NCI-H2171 (cell line): ENCODE results near the gene BPIFA1.
A peak's percentile ranks its signal among the peaks of the same experiment; 100 is the strongest.

Source experiments
- DNase-seq: peaks from one replicate; lab custom pipeline; 2025; lab: John Stamatoyannopoulos, UW

Gene BPIFA1

DNA sequence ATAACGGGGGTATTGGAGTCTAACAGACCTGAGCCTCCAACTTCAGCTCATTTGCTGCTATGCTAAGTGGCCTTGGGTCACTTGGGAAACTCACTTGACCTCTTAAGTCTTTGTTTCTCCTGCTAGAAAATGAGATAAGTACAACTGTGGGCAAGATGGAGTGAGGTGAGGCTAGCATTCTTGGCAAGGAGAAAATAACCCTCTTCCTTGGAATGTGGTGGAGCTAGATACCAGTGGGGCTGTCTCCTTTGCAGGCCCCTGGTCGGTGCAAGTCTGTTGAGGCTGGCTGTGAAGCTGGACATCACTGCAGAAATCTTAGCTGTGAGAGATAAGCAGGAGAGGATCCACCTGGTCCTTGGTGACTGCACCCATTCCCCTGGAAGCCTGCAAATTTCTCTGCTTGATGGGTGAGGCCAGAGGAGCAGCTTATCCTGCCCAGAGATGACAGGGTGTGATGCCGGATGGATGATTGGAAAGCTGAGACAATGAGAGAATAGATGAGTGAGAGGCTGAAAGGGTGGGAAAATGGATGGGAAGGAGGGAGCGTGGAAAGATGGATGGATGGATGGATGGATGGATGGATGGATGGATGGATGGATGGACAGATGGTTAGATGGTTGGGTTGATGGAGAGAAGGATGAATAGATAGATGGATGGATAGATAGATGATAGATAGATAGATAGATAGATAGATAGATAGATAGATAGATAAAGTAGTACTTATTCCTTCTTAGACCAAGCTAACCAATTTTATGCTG, 4.4 kb downstream of the BPIFA1 start:
- no peak for DNase-seq

DNA sequence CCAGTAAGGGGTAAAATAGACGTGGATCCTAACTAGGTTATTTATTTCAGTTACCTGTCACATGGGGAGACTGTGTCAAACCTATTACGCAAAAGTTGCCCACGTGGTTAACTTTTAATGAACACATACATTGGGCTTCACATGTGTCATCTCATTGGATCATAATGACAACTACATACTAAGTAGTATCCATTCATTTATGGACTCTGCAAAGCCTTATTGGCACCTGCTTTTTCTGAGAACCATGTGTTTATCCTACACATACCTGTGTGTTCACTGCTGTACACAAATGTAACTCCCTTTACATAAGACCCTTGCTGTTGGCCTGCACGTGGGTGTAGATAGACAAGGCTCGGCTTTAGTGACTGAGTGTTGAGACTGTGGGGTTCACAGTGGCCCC, 5.1 kb downstream of the BPIFA1 start:
- no peak for DNase-seq

DNA sequence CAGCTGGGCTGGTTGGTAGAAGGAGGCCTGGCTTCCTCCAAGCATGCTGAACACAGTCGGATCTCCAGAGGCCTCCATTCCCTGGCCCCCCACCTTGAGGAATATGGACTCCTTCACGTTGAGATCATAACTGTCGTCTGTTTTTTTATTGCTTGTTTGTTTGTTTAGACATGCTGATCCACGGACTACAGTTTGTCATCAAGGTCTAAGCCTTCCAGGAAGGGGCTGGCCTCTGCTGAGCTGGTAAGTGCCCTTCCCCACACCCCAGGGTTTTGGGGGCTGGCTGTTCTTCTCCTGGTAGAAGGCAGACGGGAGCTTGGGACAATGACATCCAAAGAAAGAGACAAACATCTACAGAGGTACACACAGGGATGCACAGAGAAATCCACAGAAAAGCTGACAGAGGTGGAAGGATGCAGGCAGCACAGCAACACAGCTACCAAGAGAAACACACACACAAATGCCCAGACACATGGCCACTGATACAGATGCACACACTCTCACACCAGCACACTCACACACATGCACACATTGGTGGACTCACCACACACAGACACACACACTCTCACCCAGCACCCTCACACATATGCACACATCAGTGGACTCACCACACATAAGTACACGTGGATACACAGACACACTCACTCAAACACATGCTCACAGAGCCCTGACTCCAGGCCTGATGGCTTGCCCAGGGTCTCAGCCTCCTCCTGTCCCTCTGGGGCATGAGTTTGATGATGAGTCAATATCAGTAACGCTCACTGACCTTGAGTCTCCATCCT, 6.7 kb downstream of the BPIFA1 start:
- no peak for DNase-seq

DNA sequence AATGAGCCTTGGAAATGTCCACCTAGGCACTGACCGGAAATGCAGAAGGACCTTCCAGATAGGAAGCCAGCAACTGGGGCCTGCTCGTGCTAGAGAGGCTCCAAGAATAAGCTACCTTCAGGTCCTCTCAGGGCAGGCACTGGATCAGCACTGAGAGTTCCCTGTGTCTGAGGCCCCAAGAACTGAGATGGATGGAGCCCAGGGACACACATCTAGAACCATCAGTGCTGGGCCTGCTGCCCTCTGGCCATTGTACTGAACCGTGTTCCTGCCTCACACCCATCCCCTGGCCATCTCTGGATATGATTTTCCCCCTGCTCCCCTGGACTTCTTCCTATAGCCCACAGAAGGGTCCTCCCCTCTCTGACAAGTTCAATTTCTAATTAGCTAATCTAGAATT, 10.3 kb downstream of the BPIFA1 start:
- DNase-seq, result no peak

DNA sequence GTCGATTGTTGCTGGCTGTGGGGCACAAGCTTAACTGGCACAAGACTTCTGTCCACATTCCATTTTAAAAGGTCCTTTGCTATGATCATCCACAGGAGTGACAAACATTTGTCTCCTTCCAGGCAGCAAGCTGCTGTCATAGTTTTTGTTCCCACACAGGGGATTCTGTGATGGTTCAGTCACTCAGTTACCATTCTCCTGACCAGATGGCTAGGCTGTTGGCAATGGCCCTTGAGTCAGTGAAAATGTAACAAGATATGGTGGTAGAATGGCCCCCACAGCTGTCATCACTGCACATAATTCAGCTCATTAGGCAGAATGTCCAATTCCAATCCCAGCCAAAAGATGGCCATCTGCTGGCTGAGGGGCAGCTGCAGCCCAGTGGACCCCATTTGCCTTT, 13.7 kb downstream of the BPIFA1 start:
- peak; percentile 88 for DNase-seq

DNA sequence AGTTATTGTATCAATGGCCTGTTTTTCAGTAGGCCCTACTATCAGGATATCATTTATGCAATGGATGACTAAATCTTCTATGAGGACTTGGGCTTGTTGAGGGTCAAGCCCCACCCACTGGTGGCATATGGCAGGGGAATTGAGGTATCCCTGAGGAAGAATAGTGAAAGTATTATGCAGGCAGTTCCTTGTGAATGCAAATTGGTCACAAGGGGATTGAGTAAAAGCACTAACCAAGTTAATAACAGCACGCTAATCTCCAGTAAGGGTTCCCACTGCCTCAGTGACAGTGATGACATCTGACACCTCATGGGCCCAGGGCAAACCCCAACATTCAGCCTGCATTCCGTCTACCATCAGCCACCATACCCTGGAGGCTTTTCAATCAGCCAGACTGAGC, 14.9 kb downstream of the BPIFA1 start:
- peak; percentile 99 for DNase-seq

DNA sequence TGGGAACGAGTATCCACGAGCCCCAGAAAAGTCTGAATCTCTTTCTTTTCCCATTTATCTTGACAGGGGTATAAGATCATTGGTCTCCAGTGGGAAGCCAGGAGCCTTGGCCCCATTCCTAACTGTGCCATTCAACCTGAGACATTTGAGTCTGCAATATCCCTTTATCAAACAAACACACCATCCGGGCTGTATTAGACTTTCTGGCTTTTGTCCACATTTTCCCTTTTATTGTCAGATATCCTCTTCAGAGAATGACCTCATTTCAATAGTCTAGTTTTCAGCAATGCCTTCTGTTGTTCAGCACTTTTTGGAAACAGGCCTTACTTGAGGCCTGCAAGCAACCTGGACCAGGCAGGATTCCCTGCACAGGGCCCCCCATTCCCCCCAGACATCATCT, 15.7 kb downstream of the BPIFA1 start:
- DNase-seq, result peak; percentile 10

DNA sequence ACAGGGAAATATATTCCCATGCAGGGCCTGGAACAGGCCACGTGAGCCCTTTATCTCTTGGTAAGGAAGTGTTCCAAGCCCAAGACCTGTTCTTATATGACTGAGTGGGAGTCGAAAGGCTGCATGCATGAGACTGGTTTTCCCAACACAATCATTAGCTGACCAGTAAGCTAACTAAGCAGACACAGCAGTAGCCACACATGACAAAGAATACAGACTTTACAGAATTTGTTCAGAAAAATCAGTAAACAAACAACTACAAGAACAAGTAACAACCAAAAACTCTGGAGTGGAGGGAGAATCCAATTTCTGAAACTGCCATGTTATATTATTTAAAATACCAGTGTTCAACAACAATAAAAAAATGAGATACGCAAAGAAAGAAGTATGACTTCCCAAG, 16.7 kb downstream of the BPIFA1 start:
- no peak for DNase-seq

DNA sequence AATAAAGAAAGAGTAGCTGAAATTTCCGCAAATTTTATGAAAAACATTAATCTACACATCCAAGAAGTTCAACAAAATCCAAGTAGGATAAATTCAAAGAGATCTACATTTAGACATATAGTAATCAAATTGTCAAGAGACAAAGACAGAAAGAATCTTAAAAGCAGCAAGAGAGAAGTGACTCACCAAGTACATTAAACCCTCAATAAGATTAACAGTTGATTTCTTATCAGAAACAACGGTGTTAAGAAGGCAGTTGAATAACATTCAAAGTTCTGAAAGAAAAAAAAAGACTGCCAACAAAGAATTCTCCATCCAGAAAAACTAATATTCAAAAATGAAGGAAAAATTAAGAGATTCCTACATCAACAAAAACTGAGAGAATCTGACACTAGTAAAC, 19.2 kb downstream of the BPIFA1 start:
- no peak for DNase-seq

DNA sequence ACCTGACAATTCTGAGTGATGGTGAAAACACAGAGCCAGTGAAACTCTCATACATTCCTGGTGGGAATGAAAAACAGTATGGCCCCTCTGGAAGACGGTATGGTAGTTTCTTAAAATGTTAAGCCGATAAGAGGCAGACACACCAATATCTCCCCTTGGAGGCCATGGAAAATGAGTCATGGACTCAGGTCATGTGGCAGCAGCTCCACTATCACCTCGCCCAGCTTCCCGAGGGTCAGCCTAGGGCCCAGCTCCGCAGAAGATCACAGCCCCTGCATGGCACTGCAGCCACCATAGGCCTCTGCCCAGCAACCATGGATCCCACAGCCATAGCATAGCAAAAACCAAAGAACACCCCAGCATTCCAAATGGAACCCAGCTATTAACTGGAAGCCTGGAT, 21.4 kb downstream of the BPIFA1 start:
- DNase-seq, result no peak

DNA sequence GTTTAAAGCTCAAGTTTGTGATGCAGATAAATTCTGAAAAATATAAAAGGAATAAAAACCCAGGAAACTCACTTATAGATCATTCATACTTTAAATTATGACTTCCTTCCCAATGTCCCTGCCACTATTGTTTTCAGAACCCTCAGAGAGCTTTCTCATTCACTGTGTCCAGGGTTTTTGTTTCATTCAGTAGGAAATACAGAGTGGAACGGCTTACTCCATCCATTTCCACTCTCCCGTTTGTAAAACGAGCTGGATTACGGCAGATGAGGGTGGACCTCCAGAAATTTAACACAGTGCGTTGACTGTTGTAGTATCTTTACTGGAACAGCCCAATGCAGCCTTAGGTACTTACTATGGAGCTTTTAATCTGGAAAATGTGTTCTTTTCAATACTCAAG, 23.6 kb downstream of the BPIFA1 start:
- no peak for DNase-seq

DNA sequence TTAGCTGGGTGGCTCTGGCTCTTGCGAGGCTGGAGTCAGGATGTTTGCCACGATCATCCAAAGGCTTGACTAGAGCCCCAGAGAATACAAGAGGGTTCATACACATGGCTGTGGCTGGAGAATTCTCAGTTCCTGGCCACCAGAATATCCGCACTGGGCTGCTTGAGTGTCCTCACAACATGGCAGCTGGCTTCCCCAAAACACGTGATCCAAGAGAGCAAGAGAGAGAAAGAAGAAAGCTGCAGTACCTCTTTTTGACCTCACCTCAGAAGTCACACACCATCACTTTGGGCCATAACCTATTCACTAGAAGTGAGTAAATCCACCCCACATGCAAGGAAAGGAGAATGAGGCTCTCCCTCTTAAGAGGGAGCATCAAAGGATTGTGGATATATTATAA, 25.7 kb downstream of the BPIFA1 start:
- DNase-seq, result peak; percentile 16

DNA sequence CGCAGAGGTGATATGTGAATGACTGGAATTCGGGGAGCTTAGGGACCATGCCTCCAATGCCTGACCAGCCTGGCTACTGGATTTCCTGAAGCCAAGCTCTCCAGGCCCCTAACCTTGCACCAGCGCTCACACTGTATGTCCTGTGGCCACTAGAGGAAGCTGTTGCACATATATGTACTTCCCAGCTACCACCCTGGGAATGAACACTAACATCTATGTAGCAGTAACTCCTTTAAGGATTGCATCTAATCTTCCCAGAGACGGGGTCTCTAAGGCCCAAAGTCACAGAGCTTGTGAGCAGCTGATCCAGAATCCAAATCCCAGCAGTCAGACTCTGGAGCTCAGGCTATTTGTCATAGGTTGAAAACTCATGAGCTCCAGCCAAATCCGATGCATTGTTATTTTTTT, 26.9 kb downstream of the BPIFA1 start:
- DNase-seq, result peak; percentile 68

DNA sequence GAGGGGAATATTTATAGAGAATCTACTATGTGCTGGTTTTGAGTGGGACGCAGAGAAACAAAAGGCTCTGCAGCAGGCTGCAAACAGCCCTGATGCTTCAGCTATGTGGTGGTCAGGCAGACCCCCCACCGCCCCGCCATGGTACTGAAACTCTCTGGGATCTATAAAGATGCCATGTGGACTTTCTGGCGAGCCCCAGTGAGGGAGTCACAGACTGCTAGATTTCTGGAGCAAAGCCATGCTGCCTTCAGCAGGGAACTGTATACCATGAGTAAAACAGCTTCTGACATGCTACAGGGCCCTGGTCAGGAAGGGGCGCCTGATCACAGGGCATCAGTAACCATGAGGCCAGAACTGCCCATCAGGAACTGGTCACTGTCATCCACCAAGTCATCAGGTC, 28.0 kb downstream of the BPIFA1 start:
- no peak for DNase-seq

DNA sequence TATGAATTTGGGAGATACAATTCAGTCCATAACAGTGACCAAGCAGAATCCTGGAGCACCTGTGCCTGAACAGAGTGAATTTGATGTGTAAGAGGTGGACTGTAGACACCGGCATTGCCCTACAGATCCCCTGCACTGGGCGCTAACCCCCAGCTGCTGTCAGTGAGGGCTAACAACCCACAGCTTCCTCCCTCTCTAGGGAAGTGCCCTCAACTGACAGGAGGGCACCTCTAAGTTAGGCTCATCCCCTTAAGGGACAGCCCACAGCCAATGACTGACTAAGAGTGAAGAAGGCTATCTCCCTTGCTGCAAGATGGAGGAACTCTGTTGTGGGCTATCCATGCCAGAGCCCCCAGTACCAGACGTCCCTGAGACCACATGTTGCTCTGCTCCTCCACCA, 31.9 kb downstream of the BPIFA1 start:
- DNase-seq, result no peak

DNA sequence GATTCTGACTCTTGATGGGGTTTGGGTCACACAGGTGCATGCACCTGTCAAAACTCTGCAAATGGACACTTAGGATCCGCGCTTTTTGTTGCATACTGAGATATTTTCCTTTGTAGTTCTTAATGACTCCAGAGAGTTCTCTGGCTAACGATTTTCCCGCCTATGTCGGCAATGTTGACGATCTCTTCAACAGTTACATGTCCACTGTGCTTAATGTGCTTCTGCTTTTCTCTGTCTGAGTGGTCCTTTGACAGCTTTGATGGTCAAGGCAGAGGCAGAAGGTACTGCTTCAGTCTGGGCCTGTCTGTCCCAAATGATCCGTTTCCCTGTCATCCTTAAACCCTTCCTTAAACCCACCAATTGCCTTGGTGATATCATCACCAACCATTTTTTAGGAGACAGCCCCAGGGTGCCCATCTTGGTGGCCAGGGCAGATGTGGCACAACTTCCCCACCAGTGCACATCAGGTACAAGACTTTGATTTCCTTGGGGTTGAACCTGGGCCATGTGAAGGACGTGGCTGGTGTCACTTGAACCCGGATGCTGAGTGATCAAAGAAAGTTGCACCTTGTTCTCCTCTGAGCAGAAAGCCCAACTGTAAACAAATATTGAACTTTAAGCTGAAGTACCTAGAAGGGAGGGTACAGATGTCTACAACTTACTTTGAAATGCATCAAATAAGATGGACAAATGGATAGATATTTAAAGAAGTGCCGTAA, 36.5 kb downstream of the BPIFA1 start:
- DNase-seq, result no peak

DNA sequence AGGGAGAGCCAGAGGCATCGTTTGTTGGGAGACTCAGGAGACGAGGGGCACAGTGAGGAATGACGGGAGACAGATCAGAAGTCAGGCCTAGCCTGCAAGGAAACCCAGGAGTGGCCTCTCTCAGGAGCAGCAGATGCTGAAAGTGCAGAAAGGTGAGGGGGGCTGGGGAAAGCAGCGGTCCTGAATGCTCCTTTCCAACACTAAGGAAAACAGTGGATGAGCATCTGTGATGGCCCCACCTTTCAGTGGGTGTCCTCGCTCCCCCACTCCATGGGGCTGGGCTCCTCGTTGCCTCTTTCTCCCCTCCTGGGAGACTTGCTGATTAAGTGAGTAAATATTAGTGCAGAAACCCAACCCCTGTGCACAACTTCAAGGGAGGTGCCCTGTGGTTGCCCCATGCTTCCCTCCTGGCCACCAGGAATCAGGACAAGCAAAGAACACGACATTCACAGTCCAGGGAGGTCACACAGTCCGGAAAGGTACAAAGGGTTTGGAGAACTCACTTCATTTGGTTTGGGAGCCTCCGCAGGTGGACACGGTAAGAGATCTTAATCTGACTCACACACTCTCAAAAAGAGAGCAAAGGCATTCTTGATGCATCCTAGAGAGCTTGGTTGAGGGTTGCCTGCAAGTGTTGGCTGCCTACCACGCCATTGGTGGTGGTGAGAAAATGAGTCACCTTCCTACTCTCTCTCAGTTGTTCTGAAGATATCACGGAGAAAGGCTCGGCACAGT, 37.5 kb downstream of the BPIFA1 start:
- no peak for DNase-seq

DNA sequence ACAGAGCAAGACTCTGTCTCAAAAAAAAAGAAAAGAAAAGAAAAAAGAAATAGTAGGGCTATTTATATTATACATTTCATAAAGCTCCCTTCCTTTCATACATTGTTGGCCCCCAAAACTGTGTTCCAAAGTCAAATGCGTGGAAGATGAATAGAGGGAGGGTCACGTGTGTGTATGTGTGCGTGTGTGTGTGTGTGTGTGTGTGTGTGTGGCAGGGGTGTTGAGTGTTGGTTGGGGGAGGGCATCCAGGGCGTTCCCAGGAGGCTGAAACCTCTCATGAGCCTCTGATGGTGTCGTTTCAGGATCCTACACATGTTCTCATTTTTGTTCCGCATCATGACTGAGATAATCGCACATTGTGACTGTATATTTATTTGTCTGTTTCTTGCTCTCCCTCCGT, 39.4 kb downstream of the BPIFA1 start:
- peak; percentile 16 for DNase-seq

DNA sequence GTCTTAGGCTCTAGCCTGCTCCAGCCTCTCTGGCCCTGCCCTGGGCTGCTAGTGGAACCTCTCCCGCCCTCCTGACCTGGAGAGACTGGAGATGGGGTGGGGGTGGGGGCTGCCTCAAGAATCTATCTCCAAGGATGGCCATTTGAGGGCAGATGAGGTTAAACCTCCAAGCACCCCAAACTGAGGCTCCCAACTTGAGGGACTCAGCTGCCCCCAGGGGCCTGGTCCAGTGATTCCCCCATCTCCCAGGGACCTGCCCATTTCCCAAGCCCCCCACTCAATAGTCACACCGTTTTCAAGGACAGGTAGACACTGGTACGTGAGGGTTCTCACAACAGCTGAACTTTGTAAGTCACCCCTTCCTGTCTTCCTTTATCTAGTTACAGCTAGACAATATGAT, 40.1 kb downstream of the BPIFA1 start:
- DNase-seq, result no peak

DNA sequence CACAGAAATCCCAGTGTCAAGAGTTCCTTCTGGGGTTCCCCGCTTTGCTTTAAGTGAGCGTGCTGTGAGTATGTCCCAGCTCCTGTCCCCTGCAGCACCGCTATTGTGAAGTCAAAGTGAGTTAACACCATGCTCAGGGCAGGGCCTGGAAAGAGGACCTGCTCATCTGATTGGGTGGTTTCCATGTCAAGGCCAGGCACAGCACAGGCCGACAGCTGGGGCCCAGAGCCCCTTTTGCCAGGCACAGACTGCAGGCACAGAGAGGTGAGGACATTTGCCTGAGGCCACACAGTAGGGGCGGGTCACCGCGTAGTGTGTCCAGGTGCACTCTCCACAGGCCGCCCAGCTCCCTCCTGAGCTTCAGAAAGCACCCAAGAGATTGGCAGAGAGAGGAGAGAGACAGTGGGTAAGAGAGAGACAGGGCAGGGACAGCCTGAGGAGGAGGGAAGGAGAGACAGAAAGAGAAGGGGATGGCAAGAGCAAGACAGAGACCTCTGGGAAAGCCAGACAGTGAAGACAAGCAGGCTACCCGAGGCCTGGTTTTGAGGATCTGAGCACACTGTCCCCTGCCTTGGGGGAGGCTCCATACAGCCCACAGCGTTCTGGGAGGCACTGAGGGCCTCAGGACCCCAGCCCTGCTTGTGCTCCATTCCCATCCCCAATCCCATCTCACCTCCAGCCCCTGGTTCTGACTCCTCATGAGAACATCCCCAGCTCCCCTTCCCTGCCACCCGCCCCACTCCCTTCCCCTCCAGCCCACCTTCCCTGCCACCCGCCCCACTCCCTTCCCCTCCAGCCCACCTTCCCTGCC, 40.7 kb downstream of the BPIFA1 start:
- DNase-seq, result no peak
